GM19351 (cell line): ENCODE results near the gene FGF19.
A peak's percentile ranks its signal among the peaks of the same experiment; 100 is the strongest.
"Not testable (repeated sequence)": the region's sequence is repeated elsewhere in the genome, so short reads cannot be mapped to it uniquely, and the experiment has no call there.

Experiments used
- ATAC-seq: cut with Tn5 transposase; IDR thresholded peaks from one replicate; pipeline ENCODE4 v1.9.1; 2021; ENCODE audit warnings: mild to moderate bottlenecking, moderate library complexity; ENCODE audit not compliant: unreplicated experiment

Gene FGF19

DNA sequence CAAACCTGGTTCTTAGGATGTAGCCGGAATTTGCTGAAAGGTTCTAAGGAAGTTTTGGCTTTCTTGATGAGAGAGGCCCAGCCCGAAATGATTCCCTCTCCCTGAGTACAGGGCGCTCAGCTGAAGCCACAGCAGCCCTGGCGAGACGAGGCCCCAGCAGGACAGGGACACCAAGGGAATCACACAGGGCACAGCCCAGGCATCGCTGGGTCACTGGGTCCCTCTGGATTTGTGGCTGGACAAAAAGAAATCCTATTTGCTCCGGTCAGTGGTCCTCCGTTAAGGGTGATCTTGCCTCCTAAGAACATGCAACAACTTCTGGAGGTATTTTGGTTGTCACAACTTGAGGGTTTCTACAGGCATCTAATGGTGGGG is 6.4 kb downstream of the FGF19 start:
- ATAC-seq, result no peak

GRCh38 chr11:69696749-69697468 is 6.9 kb downstream of the FGF19 start:
- ATAC-seq, result no peak

DNA sequence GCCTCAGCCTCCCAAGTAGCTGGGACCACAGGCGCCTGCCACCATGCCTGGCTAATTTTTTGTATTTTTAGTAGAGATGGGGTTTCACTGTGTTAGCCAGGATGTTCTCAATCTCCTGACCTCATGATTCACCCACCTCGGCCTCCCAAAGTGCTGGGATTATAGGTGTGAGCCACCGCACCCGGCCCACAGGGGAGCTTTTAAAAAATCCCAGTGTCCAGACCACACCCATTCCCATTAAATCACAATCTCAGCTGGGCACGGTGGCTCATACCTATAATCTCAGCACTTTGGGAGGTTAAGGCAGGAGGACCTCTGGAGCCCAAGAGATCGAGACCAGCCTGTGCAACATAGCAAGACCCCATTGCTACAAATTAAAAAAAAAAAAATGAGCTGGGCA is 7.8 kb downstream of the FGF19 start:
- not testable (repeated sequence) for ATAC-seq

GRCh38 chr11:69695581-69695980 is 8.2 kb downstream of the FGF19 start:
- ATAC-seq, result no peak

DNA sequence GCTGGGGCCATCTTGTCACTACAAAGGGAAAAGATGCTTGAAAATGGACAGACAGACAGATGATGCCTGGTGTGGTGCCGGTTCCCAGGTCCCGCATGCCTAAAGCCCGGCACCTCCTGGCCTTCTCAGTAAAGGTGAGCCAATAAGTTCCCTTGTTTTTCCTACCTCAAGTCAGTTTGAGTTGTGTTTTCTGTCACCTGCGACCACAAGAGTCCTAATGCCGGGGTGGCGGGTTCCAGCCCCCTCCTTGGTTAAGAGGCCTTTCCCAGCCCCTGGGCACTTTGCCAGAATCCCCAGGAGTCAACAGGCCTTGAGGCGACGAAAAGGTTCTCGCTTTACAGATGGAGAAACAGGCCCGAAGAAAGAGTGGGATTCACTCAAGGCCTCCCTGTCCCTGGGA is 9.0 kb downstream of the FGF19 start:
- ATAC-seq, result no peak

GRCh38 chr11:69692422-69692821 is 11.4 kb downstream of the FGF19 start:
- no peak for ATAC-seq

- no peak for ATAC-seq
These were observed 12.4 kb downstream of the FGF19 start for GRCh38 chr11:69691463-69691862.

GRCh38 chr11:69689484-69690319 is 14.1 kb downstream of the FGF19 start:
- no peak for ATAC-seq

- not testable (repeated sequence) for ATAC-seq
These were observed 15.7 kb downstream of the FGF19 start for GRCh38 chr11:69687969-69688771.

DNA sequence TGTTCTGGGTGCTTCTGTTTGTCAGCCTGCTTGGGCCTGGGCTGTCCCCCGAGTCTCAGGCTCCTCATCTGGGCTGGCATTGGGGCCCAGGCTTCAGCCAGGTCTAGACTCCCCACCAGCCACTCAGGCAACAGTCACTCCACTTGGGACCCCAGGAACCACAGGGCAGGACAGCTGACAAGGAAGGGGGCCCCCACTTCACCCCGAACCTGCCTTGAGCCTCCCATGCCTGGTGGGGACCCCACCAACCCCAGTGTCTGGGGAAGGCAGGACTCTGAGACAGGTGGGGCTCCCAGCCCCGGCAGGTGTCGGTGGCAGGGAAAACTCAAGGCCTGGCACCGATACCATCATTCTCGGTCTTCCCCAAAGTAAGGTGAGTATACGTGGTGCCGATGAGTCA is 17.0 kb downstream of the FGF19 start:
- no peak for ATAC-seq

GRCh38 chr11:69686452-69686851 is 17.4 kb downstream of the FGF19 start:
- ATAC-seq, result no peak

GRCh38 chr11:69685348-69685747 is 18.5 kb downstream of the FGF19 start:
- ATAC-seq, result no peak

DNA sequence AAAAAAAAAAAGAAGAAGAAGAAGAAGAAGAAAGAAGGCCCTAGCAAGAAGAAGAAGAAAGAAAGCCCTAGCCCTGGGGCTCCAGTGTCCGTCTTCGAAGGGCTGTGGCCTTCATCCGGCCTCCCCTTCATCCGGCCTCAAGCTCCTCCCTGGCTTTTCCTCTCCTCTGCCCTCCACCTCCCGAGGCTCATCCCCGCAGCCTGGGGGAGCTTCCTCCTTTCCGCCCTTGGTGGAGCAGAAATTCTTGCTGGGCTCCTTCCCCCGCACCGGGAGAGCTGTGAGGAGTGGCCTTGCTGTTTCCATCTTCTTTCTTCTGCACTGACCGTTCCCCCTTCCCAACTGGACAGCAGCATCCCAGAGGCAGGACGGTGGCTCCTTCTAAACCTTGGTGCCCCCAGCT is 19.2 kb downstream of the FGF19 start:
- ATAC-seq, result no peak

DNA sequence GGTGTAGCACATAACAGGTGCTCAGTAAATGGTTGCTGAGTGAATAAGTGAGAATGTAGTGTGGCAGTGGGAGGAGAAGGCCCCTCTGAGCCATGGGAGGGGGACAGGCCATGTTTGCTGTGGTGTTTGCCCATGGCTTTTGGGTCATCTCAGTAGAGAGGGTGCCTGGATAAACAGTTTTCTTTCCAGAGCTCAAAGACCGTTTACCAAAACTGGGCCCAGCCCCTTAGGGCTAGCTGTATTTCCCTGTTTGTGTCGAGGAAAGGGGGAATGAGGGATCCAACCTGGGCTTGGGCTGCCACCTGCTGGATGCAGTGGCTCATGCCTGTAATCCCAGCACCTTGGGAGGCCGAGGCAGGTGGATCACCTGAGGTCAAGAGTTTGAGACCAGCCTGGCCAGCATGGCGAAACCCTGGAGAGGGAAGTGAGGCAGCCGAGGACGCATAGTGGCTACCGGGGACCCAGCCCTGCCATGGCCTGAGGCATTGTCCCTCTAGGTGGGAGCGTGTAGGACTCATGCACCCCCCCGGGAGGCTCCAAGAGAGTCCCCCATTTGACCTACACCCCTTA is 20.0 kb downstream of the FGF19 start:
- no peak for ATAC-seq

GRCh38 chr11:69682681-69683326 is 21.0 kb downstream of the FGF19 start:
- ATAC-seq, result no peak

DNA sequence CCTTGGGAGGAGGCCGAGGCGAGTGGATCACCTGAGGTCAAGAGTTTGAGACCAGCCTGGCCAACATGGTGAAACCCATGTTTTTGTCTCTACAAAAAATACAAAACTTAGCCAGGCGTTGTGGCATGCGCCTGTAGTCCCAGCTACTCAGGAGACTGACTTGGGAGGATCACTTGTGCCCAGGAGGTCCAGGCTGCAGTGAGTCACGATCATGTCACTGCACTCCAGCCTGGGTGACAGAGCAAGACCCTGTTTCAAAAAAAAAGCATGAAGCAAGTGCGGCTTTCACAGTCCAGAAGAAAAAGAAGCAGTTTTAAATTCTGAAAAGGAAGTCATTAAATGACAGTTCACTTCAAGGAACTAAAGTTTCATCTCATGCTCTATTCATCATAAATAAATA is 21.6 kb downstream of the FGF19 start:
- ATAC-seq, result no peak

- no peak for ATAC-seq
These were observed 23.1 kb downstream of the FGF19 start for GRCh38 chr11:69680688-69681087.

- ATAC-seq, result no peak
These were observed 26.1 kb downstream of the FGF19 start for GRCh38 chr11:69677749-69678148.

DNA sequence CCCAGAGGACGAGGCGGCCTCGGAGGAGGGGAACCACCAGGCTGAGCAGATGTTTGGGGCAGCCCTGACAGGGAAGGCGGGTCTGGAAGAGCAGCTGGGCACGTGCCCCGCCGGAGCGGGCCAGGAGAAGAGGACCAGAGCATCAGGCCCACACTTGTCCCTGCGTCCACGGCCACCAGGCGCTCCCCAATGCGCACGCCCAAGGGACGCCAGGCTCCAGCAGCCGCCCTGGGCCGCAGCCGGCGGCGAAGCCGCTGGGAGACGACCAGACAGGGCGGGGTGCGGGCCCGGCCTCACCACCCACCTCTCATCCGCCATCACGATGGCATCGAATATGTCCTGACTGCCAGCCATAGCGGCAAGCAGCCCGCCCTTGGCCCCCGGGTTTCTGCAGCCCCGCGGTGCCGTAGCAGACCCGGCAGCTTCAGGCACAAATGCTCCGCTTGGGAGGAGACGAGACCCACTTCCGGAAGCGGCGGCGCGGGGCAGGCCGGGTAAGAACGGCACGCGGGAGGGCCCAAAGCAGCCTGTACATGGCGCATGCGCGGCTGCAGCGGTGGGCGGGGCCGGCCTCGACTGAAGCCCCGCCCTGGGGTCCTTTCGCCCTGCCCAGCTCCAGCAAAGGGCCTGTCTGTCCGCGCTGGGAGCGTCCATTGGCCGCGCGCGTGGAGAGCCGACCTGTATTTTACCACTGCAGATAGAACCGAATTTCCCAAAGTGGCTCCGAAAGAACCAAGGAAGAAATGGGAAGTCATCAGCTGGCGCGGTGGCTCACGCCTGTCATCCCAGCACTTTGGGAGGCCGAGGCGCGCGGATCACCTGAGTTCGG is 28.7 kb downstream of the FGF19 start, which contains the start of gene LTO1:
LTO1 (minus strand) TSS at position 468 of the 829 bp plus-strand sequence; CDS start at position 354, 114 bp downstream.
- peak; percentile 86 for ATAC-seq
